ENCODE measurements around the gene IFNAR1.

- TF ChIP-seq, protein P1, sequence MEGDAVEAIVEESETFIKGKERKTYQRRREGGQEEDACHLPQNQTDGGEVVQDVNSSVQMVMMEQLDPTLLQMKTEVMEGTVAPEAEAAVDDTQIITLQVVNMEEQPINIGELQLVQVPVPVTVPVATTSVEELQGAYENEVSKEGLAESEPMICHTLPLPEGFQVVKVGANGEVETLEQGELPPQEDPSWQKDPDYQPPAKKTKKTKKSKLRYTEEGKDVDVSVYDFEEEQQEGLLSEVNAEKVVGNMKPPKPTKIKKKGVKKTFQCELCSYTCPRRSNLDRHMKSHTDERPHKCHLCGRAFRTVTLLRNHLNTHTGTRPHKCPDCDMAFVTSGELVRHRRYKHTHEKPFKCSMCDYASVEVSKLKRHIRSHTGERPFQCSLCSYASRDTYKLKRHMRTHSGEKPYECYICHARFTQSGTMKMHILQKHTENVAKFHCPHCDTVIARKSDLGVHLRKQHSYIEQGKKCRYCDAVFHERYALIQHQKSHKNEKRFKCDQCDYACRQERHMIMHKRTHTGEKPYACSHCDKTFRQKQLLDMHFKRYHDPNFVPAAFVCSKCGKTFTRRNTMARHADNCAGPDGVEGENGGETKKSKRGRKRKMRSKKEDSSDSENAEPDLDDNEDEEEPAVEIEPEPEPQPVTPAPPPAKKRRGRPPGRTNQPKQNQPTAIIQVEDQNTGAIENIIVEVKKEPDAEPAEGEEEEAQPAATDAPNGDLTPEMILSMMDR (conservative IDR thresholded peaks at IDR 0.05 in 1 of 2, IDR thresholded peaks at IDR 0.05 in 1 of 2; ENCODE audit: extremely low read depth in 1 of 2, insufficient read depth in 1 of 2, low read depth in 1 of 2, low read length in 2 of 2) = no peak
- no peak for TF ChIP-seq EZH2 (IDR thresholded peaks at IDR 0.05; ENCODE audit: borderline replicate concordance, low read length)
These were observed 50.4 kb downstream of the IFNAR1 start for GRCh38 chr21:33375101-33375644.

All from mammary epithelial cell (primary cell).